PC-3 (cell line): Measurements from ENCODE around the gene MDGA2.

Source experiments
- EZH2 ChIP-seq: fragments of 300-600 bp; sonication (generic); IDR thresholded peaks from one replicate; pipeline ENCODE4 v1.6.1; 2017; ENCODE audit warnings: antibody characterized with exemption, mild to moderate bottlenecking, low read length; ENCODE audit not compliant: unreplicated experiment
- TF ChIP-seq, protein P1 (sequence below): fragments of 300-600 bp; sonication (generic); conservative IDR thresholded peaks from 2 replicates; pipeline ENCODE4 v1.5.1; 2017; ENCODE audit warnings: antibody characterized with exemption, low read depth, mild to moderate bottlenecking, low read length

- TF ChIP-seq, protein P1, sequence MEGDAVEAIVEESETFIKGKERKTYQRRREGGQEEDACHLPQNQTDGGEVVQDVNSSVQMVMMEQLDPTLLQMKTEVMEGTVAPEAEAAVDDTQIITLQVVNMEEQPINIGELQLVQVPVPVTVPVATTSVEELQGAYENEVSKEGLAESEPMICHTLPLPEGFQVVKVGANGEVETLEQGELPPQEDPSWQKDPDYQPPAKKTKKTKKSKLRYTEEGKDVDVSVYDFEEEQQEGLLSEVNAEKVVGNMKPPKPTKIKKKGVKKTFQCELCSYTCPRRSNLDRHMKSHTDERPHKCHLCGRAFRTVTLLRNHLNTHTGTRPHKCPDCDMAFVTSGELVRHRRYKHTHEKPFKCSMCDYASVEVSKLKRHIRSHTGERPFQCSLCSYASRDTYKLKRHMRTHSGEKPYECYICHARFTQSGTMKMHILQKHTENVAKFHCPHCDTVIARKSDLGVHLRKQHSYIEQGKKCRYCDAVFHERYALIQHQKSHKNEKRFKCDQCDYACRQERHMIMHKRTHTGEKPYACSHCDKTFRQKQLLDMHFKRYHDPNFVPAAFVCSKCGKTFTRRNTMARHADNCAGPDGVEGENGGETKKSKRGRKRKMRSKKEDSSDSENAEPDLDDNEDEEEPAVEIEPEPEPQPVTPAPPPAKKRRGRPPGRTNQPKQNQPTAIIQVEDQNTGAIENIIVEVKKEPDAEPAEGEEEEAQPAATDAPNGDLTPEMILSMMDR: no peak
- TF ChIP-seq EZH2: no peak
Measured at GRCh38 chr14:47425302-47425701, 250.1 kb downstream of the MDGA2 start.
